ENCODE measurements around the gene ITGA6. TPM values are rescaled to one million over a fixed set of nuclear protein-coding genes. Genes with fewer than 3 reads are reported as not detected.
A peak's percentile ranks its signal among the peaks of the same experiment; 100 is the strongest.
"Not testable (repeated sequence)": the region's sequence is repeated elsewhere in the genome, so short reads cannot be mapped to it uniquely, and the experiment has no call there.

The ITGA6 gene
- polyA plus RNA-seq, 6 donors from 2014 or later: 0.36 to 0.74 (median 0.52) TPM; not detected in 1

GRCh38 chr2:172489681-172490080 lies 62.3 kb downstream of the ITGA6 start:
- ATAC-seq (ENCODE audit: low read depth in 2 of 2) (no peak), DNase-seq (no peak)
- H3K4me1 Mint-ChIP-seq: peaks cover 0 to 16% (median 13%) of the 10 kb centered on the region in 3 donors
- peaks cover 0 to 14% of the 10 kb centered on the region in 2 donors for H3K36me3 Mint-ChIP-seq
- H3K27me3 Mint-ChIP-seq: no peaks in the 10 kb centered on the region
- H3K9me3 Mint-ChIP-seq: no peaks in the 10 kb centered on the region
- H3K27ac Mint-ChIP-seq: no peak overlapping the region
- H3K4me3 Mint-ChIP-seq: no peak overlapping the region

- no peaks in the 10 kb centered on the region for H3K27me3 Mint-ChIP-seq
- DNase-seq (peak; percentile 36), ATAC-seq (ENCODE audit: low read depth in 2 of 2) (peak; percentile 80 to 94)
- peak overlapping the region; percentile 85 to 98 (median 94) for H3K27ac Mint-ChIP-seq
- peaks cover 14 to 49% (median 38%) of the 10 kb centered on the region in 3 donors for H3K4me1 Mint-ChIP-seq
- peak overlapping the region; percentile 1 to 80 (median 76) for H3K4me3 Mint-ChIP-seq
- peaks cover 0 to 12% of the 10 kb centered on the region in 2 donors for H3K36me3 Mint-ChIP-seq
- H3K9me3 Mint-ChIP-seq: peaks cover 0 to 3% (median 0%) of the 10 kb centered on the region in 7 donors
Observed at GRCh38 chr2:172496160-172496608, 68.8 kb downstream of the ITGA6 start.

GRCh38 chr2:172507199-172507598 lies 79.8 kb downstream of the ITGA6 start:
- Mint-ChIP-seq H3K4me1 (peaks cover 32 to 53% (median 46%) of the 10 kb centered on the region in 3 donors), H3K4me3 (no peak overlapping the region), H3K36me3 (peaks cover 0 to 4% of the 10 kb centered on the region in 2 donors), H3K27ac (peak overlapping the region in 4 of 6 donors; percentile 32 to 82 (median 53)), H3K9me3 (peaks cover 0 to 2% (median 0%) of the 10 kb centered on the region in 7 donors), H3K27me3 (no peaks in the 10 kb centered on the region)
- ATAC-seq (ENCODE audit: low read depth in 2 of 2) (no peak), DNase-seq (no peak)

- ATAC-seq (ENCODE audit: low read depth in 2 of 2): peak; percentile 56 to 67
- peak; percentile 40 for DNase-seq
- Mint-ChIP-seq H3K27me3 (no peaks in the 10 kb centered on the region), H3K4me3 (peak overlapping the region; percentile 70 to 87 (median 76)), H3K36me3 (peaks cover 0 to 9% of the 10 kb centered on the region in 2 donors), H3K27ac (peak overlapping the region; percentile 30 to 92 (median 75)), H3K9me3 (peaks cover 0 to 14% (median 3%) of the 10 kb centered on the region in 7 donors), H3K4me1 (peaks cover 51 to 79% (median 71%) of the 10 kb centered on the region in 3 donors)
Observed at GRCh38 chr2:172510088-172510487, 82.7 kb downstream of the ITGA6 start.

- DNase-seq: peak; percentile 34
- Mint-ChIP-seq H3K27ac (peak overlapping the region; percentile 30 to 92 (median 75)), H3K4me1 (peaks cover 51 to 82% (median 71%) of the 10 kb centered on the region in 3 donors), H3K4me3 (peak overlapping the region; percentile 70 to 87 (median 76)), H3K9me3 (peaks cover 0 to 14% (median 3%) of the 10 kb centered on the region in 7 donors), H3K36me3 (peaks cover 0 to 9% of the 10 kb centered on the region in 2 donors), H3K27me3 (no peaks in the 10 kb centered on the region)
- peak; percentile 48 to 59 for ATAC-seq (ENCODE audit: low read depth in 2 of 2)
Observed at GRCh38 chr2:172510548-172510947, 83.2 kb downstream of the ITGA6 start.

GRCh38 chr2:172512810-172513523 lies 85.6 kb downstream of the ITGA6 start:
- Mint-ChIP-seq H3K27me3 (no peaks in the 10 kb centered on the region), H3K4me1 (peaks cover 52 to 83% (median 75%) of the 10 kb centered on the region in 3 donors), H3K9me3 (peaks cover 0 to 14% (median 3%) of the 10 kb centered on the region in 7 donors), H3K36me3 (peaks cover 0 to 8% of the 10 kb centered on the region in 2 donors), H3K27ac (peak overlapping the region in 3 of 6 donors; percentile 32 to 88 (median 45)), H3K4me3 (peak overlapping the region in 7 of 8 donors; percentile 2 to 84 (median 23))
- ATAC-seq (ENCODE audit: low read depth in 2 of 2): no peak
- DNase-seq: no peak

GRCh38 chr2:172513524-172513900 lies 86.1 kb downstream of the ITGA6 start:
- ATAC-seq (ENCODE audit: low read depth in 2 of 2): no peak
- peaks cover 0 to 19% (median 3%) of the 10 kb centered on the region in 7 donors for H3K9me3 Mint-ChIP-seq
- H3K4me3 Mint-ChIP-seq: peak overlapping the region; percentile 2 to 84 (median 62)
- H3K36me3 Mint-ChIP-seq: peaks cover 0 to 8% of the 10 kb centered on the region in 2 donors
- H3K27ac Mint-ChIP-seq: peak overlapping the region in 4 of 6 donors; percentile 44 to 89 (median 68)
- peaks cover 46 to 81% (median 71%) of the 10 kb centered on the region in 3 donors for H3K4me1 Mint-ChIP-seq
- H3K27me3 Mint-ChIP-seq: no peaks in the 10 kb centered on the region
- DNase-seq: no peak

GRCh38 chr2:172513935-172514586 lies 86.7 kb downstream of the ITGA6 start:
- H3K4me3 Mint-ChIP-seq: peak overlapping the region; percentile 2 to 84 (median 62)
- peak; percentile 78 to 79 for ATAC-seq (ENCODE audit: low read depth in 2 of 2)
- peaks cover 1 to 10% of the 10 kb centered on the region in 2 donors for H3K36me3 Mint-ChIP-seq
- H3K27ac Mint-ChIP-seq: peak overlapping the region; percentile 3 to 95 (median 72)
- peaks cover 42 to 75% (median 65%) of the 10 kb centered on the region in 3 donors for H3K4me1 Mint-ChIP-seq
- DNase-seq: peak; percentile 47
- peaks cover 0 to 22% (median 4%) of the 10 kb centered on the region in 7 donors for H3K9me3 Mint-ChIP-seq
- H3K27me3 Mint-ChIP-seq: no peaks in the 10 kb centered on the region

GRCh38 chr2:172516299-172516698 lies 88.9 kb downstream of the ITGA6 start:
- ATAC-seq (ENCODE audit: low read depth in 2 of 2): no peak
- no peak overlapping the region for H3K4me3 Mint-ChIP-seq
- H3K9me3 Mint-ChIP-seq: peaks cover 5 to 39% (median 18%) of the 10 kb centered on the region in 7 donors
- H3K36me3 Mint-ChIP-seq: peaks cover 13 to 29% of the 10 kb centered on the region in 2 donors
- no peak for DNase-seq
- H3K27ac Mint-ChIP-seq: peak overlapping the region in 1 of 6 donors; percentile 42
- H3K4me1 Mint-ChIP-seq: peaks cover 27 to 53% (median 43%) of the 10 kb centered on the region in 3 donors
- no peaks in the 10 kb centered on the region for H3K27me3 Mint-ChIP-seq

- H3K4me3 Mint-ChIP-seq: no peak overlapping the region
- no peaks in the 10 kb centered on the region for H3K27me3 Mint-ChIP-seq
- H3K9me3 Mint-ChIP-seq: peaks cover 5 to 31% (median 18%) of the 10 kb centered on the region in 7 donors
- H3K36me3 Mint-ChIP-seq: peaks cover 13 to 28% of the 10 kb centered on the region in 2 donors
- ATAC-seq (ENCODE audit: low read depth in 2 of 2): no peak
- no peak for DNase-seq
- peaks cover 12 to 43% (median 20%) of the 10 kb centered on the region in 3 donors for H3K4me1 Mint-ChIP-seq
- H3K27ac Mint-ChIP-seq: peak overlapping the region in 1 of 6 donors; percentile 2
Observed at GRCh38 chr2:172518995-172519394, 91.6 kb downstream of the ITGA6 start.

GRCh38 chr2:172525601-172526000 lies 98.2 kb downstream of the ITGA6 start:
- Mint-ChIP-seq H3K27me3 (no peaks in the 10 kb centered on the region), H3K9me3 (peaks cover 9 to 40% (median 19%) of the 10 kb centered on the region in 7 donors), H3K4me3 (no peak overlapping the region), H3K36me3 (peaks cover 25 to 32% of the 10 kb centered on the region in 2 donors), H3K27ac (peak overlapping the region in 1 of 6 donors; percentile 36), H3K4me1 (peaks cover 3 to 25% (median 5%) of the 10 kb centered on the region in 3 donors)
- ATAC-seq (ENCODE audit: low read depth in 2 of 2) (no peak), DNase-seq (no peak)

GRCh38 chr2:172531309-172531708 lies 103.9 kb downstream of the ITGA6 start:
- peaks cover 16 to 54% (median 34%) of the 10 kb centered on the region in 7 donors for H3K9me3 Mint-ChIP-seq
- peaks cover 7 to 21% (median 18%) of the 10 kb centered on the region in 3 donors for H3K4me1 Mint-ChIP-seq
- no peak overlapping the region for H3K27ac Mint-ChIP-seq
- H3K27me3 Mint-ChIP-seq: no peaks in the 10 kb centered on the region
- DNase-seq (no peak), ATAC-seq (ENCODE audit: low read depth in 2 of 2) (no peak)
- H3K36me3 Mint-ChIP-seq: peaks cover 29 to 54% of the 10 kb centered on the region in 2 donors
- H3K4me3 Mint-ChIP-seq: no peak overlapping the region

- not testable (repeated sequence) for ATAC-seq (ENCODE audit: low read depth in 2 of 2); DNase-seq; H3K27me3 Mint-ChIP-seq; H3K27ac Mint-ChIP-seq; H3K4me3 Mint-ChIP-seq
- peaks cover 15 to 47% (median 30%) of the 10 kb centered on the region in 7 donors for H3K9me3 Mint-ChIP-seq
- H3K36me3 Mint-ChIP-seq: peaks cover 29 to 55% of the 10 kb centered on the region in 2 donors
- peaks cover 10 to 24% (median 18%) of the 10 kb centered on the region in 3 donors for H3K4me1 Mint-ChIP-seq
Observed at GRCh38 chr2:172532461-172532860, 105.1 kb downstream of the ITGA6 start.
